NCI-H146 (cell line): ENCODE data around the gene ABI3.
A peak's percentile ranks its signal among the peaks of the same experiment; 100 is the strongest.

Experiments used
- DNase-seq: peaks from one replicate; lab custom pipeline; 2025; lab: John Stamatoyannopoulos, UW

ABI3 gene

GRCh38 chr17:49197346-49197998, 13.0 kb upstream of the ABI3 start:
- DNase-seq = no peak

- no peak for DNase-seq
These were observed 12.3 kb upstream of the ABI3 start for GRCh38 chr17:49198211-49198610.

- no peak for DNase-seq
These were observed 10.0 kb upstream of the ABI3 start for GRCh38 chr17:49200423-49201083.

- DNase-seq = no peak
These were observed 9.0 kb upstream of the ABI3 start for GRCh38 chr17:49201481-49201927.

- DNase-seq = no peak
These were observed 6.7 kb upstream of the ABI3 start for GRCh38 chr17:49203796-49204195.

GRCh38 chr17:49204516-49204915, 6.0 kb upstream of the ABI3 start:
- no peak for DNase-seq

GRCh38 chr17:49209061-49209571, 1.4 kb upstream of the ABI3 start:
- DNase-seq = no peak

GRCh38 chr17:49213399-49213798, 2.9 kb downstream of the ABI3 start:
- no peak for DNase-seq

- DNase-seq = no peak
These were observed 3.3 kb downstream of the ABI3 start for GRCh38 chr17:49213847-49214246.

GRCh38 chr17:49214676-49215360, 4.3 kb downstream of the ABI3 start:
- no peak for DNase-seq

- no peak for DNase-seq
These were observed 6.0 kb downstream of the ABI3 start for GRCh38 chr17:49216482-49216881.

GRCh38 chr17:49216953-49217650, 6.6 kb downstream of the ABI3 start:
- DNase-seq = no peak

GRCh38 chr17:49217651-49218413, 7.3 kb downstream of the ABI3 start:
- DNase-seq = no peak

GRCh38 chr17:49218941-49219913, 8.7 kb downstream of the ABI3 start:
- DNase-seq = no peak

GRCh38 chr17:49219987-49220386, 9.5 kb downstream of the ABI3 start:
- DNase-seq = no peak

- no peak for DNase-seq
These were observed 12.6 kb downstream of the ABI3 start for GRCh38 chr17:49223168-49223516.

- DNase-seq = no peak
These were observed 13.2 kb downstream of the ABI3 start for GRCh38 chr17:49223517-49224197.

- peak; percentile 41 for DNase-seq
These were observed 13.9 kb downstream of the ABI3 start for GRCh38 chr17:49224198-49224996.

GRCh38 chr17:49224997-49225337, 14.5 kb downstream of the ABI3 start:
- DNase-seq = no peak
